MM.1S (cell line): ENCODE measurements around the gene TMEM184A.

Experiments
- EZH2phosphoT487 ChIP-seq: fragments of 300-600 bp; sonication (generic); IDR thresholded peaks from 2 replicates; pipeline ENCODE4 v1.6.1; 2018; ENCODE audit warnings: antibody characterized with exemption, low read length
- TF ChIP-seq, protein P1 (sequence below): fragments of 300-600 bp; sonication (generic); IDR thresholded peaks from 2 replicates; pipeline ENCODE4 v1.5.1; 2016; ENCODE audit warnings: antibody characterized with exemption, low read length, mixed read lengths

DNA sequence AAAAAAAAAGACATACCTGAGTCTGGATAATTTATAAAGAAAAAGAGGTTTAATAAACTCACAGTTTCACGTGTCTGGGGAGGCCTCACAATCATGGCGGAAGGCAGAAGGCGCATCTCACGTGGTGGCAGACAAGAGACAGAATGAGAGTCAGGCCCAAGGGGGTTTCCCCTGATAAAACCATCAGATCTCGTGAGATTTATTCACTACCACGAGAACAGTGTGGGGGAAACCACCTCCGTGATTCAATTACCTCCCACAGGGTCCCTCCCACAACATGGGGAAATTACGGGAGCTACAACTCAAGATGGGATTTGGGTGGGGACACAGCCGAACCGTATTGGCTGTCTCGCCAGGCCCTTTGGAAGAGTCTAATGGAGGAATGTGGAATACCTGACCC, 34.5 kb downstream of the TMEM184A start:
- no peak for TF ChIP-seq EZH2phosphoT487
- TF ChIP-seq, protein P1, sequence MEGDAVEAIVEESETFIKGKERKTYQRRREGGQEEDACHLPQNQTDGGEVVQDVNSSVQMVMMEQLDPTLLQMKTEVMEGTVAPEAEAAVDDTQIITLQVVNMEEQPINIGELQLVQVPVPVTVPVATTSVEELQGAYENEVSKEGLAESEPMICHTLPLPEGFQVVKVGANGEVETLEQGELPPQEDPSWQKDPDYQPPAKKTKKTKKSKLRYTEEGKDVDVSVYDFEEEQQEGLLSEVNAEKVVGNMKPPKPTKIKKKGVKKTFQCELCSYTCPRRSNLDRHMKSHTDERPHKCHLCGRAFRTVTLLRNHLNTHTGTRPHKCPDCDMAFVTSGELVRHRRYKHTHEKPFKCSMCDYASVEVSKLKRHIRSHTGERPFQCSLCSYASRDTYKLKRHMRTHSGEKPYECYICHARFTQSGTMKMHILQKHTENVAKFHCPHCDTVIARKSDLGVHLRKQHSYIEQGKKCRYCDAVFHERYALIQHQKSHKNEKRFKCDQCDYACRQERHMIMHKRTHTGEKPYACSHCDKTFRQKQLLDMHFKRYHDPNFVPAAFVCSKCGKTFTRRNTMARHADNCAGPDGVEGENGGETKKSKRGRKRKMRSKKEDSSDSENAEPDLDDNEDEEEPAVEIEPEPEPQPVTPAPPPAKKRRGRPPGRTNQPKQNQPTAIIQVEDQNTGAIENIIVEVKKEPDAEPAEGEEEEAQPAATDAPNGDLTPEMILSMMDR = no peak
